ENCODE data around the gene DNAJB2. TPM values are rescaled to one million over a fixed set of nuclear protein-coding genes. Genes with fewer than 3 reads are reported as not detected.

Gene DNAJB2
- total RNA-seq, 2 donors from 2014 or later = 155 to 163 TPM

DNA sequence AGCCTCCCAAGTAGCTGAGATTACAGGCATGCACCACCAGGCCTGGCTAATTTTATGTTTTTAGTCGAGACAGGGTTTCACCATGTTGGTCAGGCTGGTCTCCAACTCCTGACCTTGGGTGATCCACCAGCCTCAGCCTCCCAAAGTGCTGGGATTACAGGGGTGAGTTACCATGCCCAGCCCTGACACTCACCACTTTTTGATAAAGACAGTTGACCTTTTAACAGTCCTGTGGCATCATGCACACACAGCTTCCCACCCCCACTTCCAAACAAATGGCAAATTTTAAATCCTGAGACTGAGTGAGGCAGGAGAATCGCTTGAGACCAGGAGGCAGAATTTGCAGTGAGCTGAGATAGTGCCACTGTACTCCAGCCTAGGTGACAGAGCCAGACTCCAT, 6.2 kb upstream of the DNAJB2 start:
- Histone ChIP-seq H3K4me1 (replicated peaks) (no peaks in the 10 kb centered on the region), H3K27ac (no peak overlapping the region), H3K27me3 (replicated peaks; ENCODE audit: insufficient read depth) (no peaks in the 10 kb centered on the region), H3K4me3 (no peak overlapping the region), H3K9me3 (no peaks in the 10 kb centered on the region), H3K36me3 (no peaks in the 10 kb centered on the region)
- 78% methylated on average over 2 of the region's 2 CpGs for WGBS
- intact Hi-C loops (cut with DNase I) = no loop called here
- TF ChIP-seq POLR2A (IDR thresholded peaks at IDR 0.05) (no peak), POLR2AphosphoS5 (IDR thresholded peaks at IDR 0.05) (no peak)
- TF ChIP-seq, protein P1, sequence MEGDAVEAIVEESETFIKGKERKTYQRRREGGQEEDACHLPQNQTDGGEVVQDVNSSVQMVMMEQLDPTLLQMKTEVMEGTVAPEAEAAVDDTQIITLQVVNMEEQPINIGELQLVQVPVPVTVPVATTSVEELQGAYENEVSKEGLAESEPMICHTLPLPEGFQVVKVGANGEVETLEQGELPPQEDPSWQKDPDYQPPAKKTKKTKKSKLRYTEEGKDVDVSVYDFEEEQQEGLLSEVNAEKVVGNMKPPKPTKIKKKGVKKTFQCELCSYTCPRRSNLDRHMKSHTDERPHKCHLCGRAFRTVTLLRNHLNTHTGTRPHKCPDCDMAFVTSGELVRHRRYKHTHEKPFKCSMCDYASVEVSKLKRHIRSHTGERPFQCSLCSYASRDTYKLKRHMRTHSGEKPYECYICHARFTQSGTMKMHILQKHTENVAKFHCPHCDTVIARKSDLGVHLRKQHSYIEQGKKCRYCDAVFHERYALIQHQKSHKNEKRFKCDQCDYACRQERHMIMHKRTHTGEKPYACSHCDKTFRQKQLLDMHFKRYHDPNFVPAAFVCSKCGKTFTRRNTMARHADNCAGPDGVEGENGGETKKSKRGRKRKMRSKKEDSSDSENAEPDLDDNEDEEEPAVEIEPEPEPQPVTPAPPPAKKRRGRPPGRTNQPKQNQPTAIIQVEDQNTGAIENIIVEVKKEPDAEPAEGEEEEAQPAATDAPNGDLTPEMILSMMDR (IDR thresholded peaks at IDR 0.05) = no peak
- no peak for DNase-seq (ENCODE audit: low spot score)

DNA sequence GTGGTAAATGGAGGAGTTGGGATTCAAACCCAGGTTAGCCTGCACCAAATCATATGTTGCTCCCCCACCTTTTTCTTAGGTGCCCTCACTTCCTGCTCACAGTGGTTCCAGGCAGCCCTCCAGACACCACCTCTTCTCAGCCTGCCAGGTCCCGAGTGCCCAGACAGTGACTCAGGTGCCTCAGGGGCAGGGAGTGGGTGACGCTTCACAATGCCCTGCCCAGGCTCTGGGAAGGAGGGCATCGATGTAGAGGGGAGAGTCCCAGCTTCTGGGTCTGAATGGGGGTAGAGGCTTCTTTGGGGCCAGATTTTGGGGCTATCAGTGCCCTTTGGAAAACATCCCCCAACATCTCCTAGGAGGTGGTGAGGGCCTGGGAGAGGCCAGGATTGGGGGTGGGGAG, 5.2 kb upstream of the DNAJB2 start:
- Histone ChIP-seq H3K27me3 (replicated peaks; ENCODE audit: insufficient read depth) (no peaks in the 10 kb centered on the region), H3K9me3 (no peaks in the 10 kb centered on the region), H3K27ac (peak overlapping the region; percentile 7 to 11), H3K4me3 (no peak overlapping the region), H3K4me1 (replicated peaks) (peaks cover 6% of the 10 kb centered on the region), H3K36me3 (no peaks in the 10 kb centered on the region)
- TF ChIP-seq, protein P1 (IDR thresholded peaks at IDR 0.05) = no peak
- TF ChIP-seq POLR2AphosphoS5 (IDR thresholded peaks at IDR 0.05) = no peak
- no peak for TF ChIP-seq POLR2A (IDR thresholded peaks at IDR 0.05)
- WGBS = 49% methylated on average over 3 of the region's 3 CpGs
- intact Hi-C loops (cut with DNase I) = no loop called here
- DNase-seq (ENCODE audit: low spot score) = peak; percentile 36

DNA sequence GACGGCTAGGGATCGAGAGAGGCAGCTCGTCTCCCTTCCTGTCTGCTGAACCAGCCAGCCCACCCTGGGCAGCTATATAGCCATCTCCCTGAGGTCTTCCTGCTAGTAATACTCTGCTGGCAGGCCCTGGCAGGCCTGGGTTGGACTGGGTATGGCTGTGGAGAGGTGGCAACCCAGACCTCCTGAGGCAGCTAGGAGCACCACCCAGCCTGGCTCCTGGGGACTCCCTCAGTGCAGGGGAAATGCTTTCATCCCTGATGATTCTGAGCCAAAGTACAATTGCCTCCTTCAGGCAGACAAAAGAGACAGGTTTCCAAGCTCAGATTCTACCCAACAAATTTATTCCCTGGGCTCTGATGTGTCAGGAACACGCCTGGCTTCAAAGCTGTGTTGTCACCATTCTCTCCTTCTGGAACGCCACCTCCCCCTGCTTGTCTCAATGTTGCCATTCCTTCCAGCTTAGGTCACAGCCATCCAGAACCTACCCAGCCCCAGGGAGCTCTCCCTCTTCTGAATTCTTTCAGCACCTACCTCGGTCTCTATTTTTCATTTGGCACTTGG, 4.7 kb upstream of the DNAJB2 start:
- Histone ChIP-seq H3K36me3 (no peaks in the 10 kb centered on the region), H3K27me3 (replicated peaks; ENCODE audit: insufficient read depth) (no peaks in the 10 kb centered on the region), H3K4me3 (no peak overlapping the region), H3K4me1 (replicated peaks) (peaks cover 6% of the 10 kb centered on the region), H3K27ac (peak overlapping the region; percentile 7 to 11), H3K9me3 (no peaks in the 10 kb centered on the region)
- WGBS = 14% methylated on average over 6 of the region's 6 CpGs
- TF ChIP-seq, protein P1 (IDR thresholded peaks at IDR 0.05) = no peak
- TF ChIP-seq POLR2AphosphoS5 (IDR thresholded peaks at IDR 0.05) (no peak), POLR2A (IDR thresholded peaks at IDR 0.05) (no peak)
- DNase-seq (ENCODE audit: low spot score) = peak; percentile 39
- intact Hi-C loops (cut with DNase I) = no loop called here

DNA sequence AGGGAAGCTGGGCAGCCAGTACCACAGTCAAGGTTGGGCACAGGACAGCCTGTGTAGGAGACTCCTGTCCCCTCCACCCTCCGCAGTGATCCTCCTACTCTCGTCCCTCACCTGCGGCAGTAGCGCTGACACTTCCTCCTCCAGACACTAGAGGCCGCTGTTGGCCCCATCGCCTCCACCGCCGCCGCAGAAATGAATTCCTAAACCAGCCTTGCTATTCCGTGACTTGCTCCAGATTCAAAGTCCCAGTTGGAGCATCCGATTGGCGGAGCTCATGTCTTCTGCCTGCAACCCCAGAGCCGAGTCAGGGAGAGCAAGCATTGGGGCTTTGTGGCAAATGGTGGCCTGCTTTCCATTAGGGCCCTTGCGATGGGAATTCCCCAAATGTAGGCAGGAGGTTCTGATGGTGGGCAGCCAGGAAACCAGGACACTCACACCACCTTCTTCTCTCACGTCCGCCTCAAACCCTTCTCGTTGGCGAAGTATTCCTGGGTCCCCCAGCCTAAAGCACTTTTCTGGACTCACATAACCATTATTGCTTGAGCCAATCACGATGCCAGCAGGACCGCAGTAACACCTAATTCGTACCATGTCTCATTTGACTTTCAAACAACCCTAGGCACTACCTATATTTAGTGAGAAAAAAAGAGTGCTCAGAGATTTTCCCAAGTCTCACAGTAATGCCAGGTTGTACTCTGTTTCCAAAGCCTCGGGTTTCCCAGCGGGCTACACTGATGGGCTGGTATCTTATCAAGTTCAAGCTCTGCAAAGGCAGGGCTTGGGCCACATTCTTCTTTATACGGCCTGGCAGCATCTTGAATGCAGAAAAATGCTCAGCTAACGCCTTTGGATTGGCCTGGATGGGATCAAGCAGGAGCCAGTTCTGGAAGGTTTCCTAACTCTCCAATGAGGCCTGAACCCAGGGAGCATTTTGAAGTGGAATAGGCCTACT, 1.2 kb upstream of the DNAJB2 start:
- H3K4me1 ChIP-seq (replicated peaks) = peaks cover 13% of the 10 kb centered on the region
- no peak overlapping the region for H3K4me3 ChIP-seq
- WGBS = 29% methylated on average over 25 of the region's 25 CpGs
- TF ChIP-seq, protein P1 (IDR thresholded peaks at IDR 0.05) = peak; percentile 93 to 98 (median 95)
- TF ChIP-seq POLR2A (IDR thresholded peaks at IDR 0.05) (no peak), POLR2AphosphoS5 (IDR thresholded peaks at IDR 0.05) (peak; percentile 81)
- peak; percentile 70 for DNase-seq (ENCODE audit: low spot score)
- intact Hi-C loops (cut with DNase I) = loop anchor here (2.0 kb wide), 1 partner anchor 17 kb away; no protein-coding TSS in a partner anchor
- peaks cover 0 to 8% of the 10 kb centered on the region in 2 donors for H3K36me3 ChIP-seq
- H3K27ac ChIP-seq = peak overlapping the region; percentile 94 to 98
- H3K27me3 ChIP-seq (replicated peaks; ENCODE audit: insufficient read depth) = no peaks in the 10 kb centered on the region
- H3K9me3 ChIP-seq = no peaks in the 10 kb centered on the region

Data from prostate gland (tissue), 2 donors.